Effector memory CD8-positive, alpha-beta T cell (primary cell): ENCODE measurements around the gene EPHB1.

Experiments used
- ATAC-seq: fragments of 150-1000 bp; cut with Tn5 transposase; replicated peaks from 2 replicates; pipeline ENCODE4 v1.10.0; 2021; ENCODE audit warnings: mild to moderate bottlenecking, moderate library complexity
- DNase-seq, 3 experiments: peaks; one replicate each; pipeline ENCODE4 v3.0.0; 2021
- H3K27ac Mint-ChIP-seq, 2 donors: one replicate each; pipeline ENCODE4 v1.8.0; 2022; ENCODE audit warnings: mild to moderate bottlenecking in 2 of 2, mixed read lengths in 2 of 2, moderate library complexity in 2 of 2
- H3K27me3 Mint-ChIP-seq, 2 donors: one replicate each; pipeline ENCODE4 v1.8.0; 2022; ENCODE audit warnings: mixed read lengths in 2 of 2
- H3K36me3 Mint-ChIP-seq: one replicate; pipeline ENCODE4 v1.8.0; 2022; ENCODE audit warnings: mild to moderate bottlenecking, moderate library complexity, mixed read lengths; ENCODE audit not compliant: insufficient read depth
- H3K4me1 Mint-ChIP-seq, 2 donors: one replicate each; pipeline ENCODE4 v1.8.0; 2022; ENCODE audit warnings: low read depth in 2 of 2, mixed read lengths in 2 of 2
- H3K4me3 Mint-ChIP-seq, 2 donors: one replicate each; pipeline ENCODE4 v1.8.0; 2022; ENCODE audit warnings: mild to moderate bottlenecking in 2 of 2, mixed read lengths in 2 of 2, moderate library complexity in 2 of 2
- H3K9me3 Mint-ChIP-seq, 2 donors: one replicate each; pipeline ENCODE4 v1.8.0; 2022; ENCODE audit warnings: mixed read lengths in 2 of 2

EPHB1 gene

GRCh38 chr3:135142530-135142929 lies 347.5 kb downstream of the EPHB1 start:
- H3K4me3 Mint-ChIP-seq: no peak overlapping the region
- DNase-seq (no peak), ATAC-seq (no peak)
- no peaks in the 10 kb centered on the region for H3K36me3 Mint-ChIP-seq
- no peaks in the 10 kb centered on the region for H3K27me3 Mint-ChIP-seq
- no peaks in the 10 kb centered on the region for H3K4me1 Mint-ChIP-seq
- H3K27ac Mint-ChIP-seq: no peak overlapping the region
- H3K9me3 Mint-ChIP-seq: peaks cover 3 to 14% of the 10 kb centered on the region in 2 donors

DNA sequence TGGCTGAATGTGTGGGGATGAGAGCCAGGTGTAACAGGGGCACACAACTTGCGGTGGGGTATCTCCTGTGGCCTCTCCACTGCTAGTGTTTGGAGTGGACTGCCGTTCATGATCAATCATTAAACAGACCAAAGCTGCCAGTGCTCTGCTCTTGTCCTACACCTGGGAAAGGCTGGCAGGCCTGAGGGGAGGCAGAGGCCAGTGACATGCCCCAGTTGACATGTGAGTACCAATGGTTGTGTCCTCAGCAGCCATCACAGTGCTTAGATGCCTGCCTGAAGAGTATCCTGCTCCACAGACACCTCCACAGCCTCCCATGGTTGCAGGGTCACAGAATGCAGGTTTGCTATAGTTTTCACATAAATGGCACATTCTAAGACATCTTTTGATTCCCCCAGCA lies 348.4 kb downstream of the EPHB1 start:
- DNase-seq: no peak
- Mint-ChIP-seq H3K4me3 (no peak overlapping the region), H3K27me3 (no peaks in the 10 kb centered on the region), H3K9me3 (peaks cover 3 to 14% of the 10 kb centered on the region in 2 donors), H3K4me1 (no peaks in the 10 kb centered on the region), H3K36me3 (no peaks in the 10 kb centered on the region), H3K27ac (no peak overlapping the region)
- no peak for ATAC-seq

DNA sequence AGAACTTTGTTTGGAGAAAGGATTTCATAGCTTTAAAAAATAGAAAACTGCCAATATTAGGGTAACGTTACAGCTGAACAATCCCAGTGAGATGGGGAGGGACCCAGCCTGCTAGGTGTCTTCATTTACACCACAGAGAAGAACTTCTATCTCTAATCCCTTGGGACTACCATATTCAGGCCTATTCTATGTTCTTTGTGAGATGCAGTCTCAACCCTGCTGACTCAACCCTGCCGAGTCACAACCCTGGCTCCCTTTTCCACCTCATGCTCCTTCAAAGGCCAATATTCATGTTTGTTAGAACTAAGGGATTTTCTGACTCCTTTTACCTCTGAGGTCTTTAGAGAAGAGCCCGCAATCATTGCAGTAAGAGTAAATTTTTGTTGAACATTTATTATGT lies 350.5 kb downstream of the EPHB1 start:
- no peaks in the 10 kb centered on the region for H3K27me3 Mint-ChIP-seq
- DNase-seq: no peak
- ATAC-seq: no peak
- no peaks in the 10 kb centered on the region for H3K4me1 Mint-ChIP-seq
- H3K27ac Mint-ChIP-seq: no peak overlapping the region
- H3K4me3 Mint-ChIP-seq: no peak overlapping the region
- peaks cover 3 to 14% of the 10 kb centered on the region in 2 donors for H3K9me3 Mint-ChIP-seq
- no peaks in the 10 kb centered on the region for H3K36me3 Mint-ChIP-seq

DNA sequence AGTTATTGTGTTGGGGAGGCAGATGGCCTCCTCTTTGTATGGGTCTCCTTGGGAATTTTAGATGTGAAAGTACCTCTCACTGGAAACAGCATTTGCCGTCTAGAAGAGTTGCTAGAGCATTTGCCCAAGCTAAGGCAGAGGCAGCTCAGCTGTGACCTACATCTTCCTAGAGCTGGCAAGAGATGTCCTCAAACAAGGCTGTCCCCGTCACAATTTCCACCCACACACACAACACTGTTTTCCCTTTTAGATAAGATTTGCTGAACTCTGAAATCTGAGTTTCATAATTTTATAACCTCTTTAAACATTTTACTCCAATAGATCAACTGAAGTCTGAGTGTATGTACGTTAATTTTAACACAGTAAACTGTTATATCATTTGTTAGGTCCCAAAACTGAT lies 352.6 kb downstream of the EPHB1 start:
- peaks cover 5 to 17% of the 10 kb centered on the region in 2 donors for H3K9me3 Mint-ChIP-seq
- H3K4me1 Mint-ChIP-seq: no peaks in the 10 kb centered on the region

GRCh38 chr3:135148398-135149020 lies 353.4 kb downstream of the EPHB1 start:
- Mint-ChIP-seq H3K4me1 (no peaks in the 10 kb centered on the region), H3K4me3 (no peak overlapping the region), H3K27ac (no peak overlapping the region), H3K9me3 (peaks cover 4 to 15% of the 10 kb centered on the region in 2 donors), H3K36me3 (no peaks in the 10 kb centered on the region), H3K27me3 (no peaks in the 10 kb centered on the region)
- no peak for DNase-seq
- ATAC-seq: no peak

More for the DNA sequence above, 352.6 kb downstream of the EPHB1 start:
- DNase-seq: no peak
- H3K27ac Mint-ChIP-seq: no peak overlapping the region
- H3K36me3 Mint-ChIP-seq: no peaks in the 10 kb centered on the region
- no peak overlapping the region for H3K4me3 Mint-ChIP-seq
- ATAC-seq: no peak
- no peaks in the 10 kb centered on the region for H3K27me3 Mint-ChIP-seq

DNA sequence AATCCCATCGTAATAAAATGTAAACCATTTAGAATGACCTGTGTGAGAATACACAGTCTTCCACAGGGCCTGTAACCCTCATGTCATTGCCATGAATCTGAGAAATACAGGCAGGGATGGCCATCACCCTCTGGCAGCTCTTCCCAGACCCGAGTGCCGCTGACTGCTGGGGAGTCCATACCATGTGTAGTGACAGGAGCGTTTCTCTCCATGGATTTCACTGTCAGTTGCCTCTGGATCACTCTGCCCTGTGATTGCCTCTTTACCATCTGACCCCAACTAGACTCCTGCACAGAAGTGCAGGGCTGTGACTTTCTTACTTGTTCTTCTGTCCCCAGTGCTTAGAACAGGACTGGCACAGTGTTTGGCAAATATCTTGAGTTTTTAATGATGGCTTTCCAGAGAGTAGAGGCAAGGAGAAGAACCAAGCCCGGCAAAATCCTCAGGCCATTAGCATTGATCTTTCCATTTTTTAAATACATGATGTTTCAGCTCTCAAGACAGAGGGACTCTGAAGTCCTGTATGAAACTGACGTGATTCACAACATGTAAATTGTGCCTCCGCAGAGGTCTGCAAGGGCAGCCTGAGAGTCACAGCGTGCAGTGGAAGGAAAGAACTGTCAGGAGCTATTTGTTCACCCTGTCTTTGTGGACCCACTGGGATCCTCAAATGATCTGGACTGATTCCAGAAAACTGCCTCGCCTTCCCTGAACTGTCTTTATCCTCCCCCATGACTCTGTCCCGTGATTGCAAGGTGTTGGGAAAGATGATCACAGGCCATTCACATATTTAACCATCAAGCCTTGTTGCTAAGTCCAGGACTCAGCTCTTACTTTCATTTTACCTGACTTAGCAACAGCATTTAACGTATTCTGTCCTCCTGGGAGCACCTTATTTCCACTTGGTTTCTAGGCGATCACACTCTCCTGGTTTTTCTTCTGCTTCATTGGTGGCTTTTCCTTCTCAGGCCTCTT lies 354.9 kb downstream of the EPHB1 start:
- Mint-ChIP-seq H3K27ac (no peak overlapping the region), H3K4me3 (no peak overlapping the region), H3K27me3 (no peaks in the 10 kb centered on the region), H3K9me3 (peaks cover 10 to 21% of the 10 kb centered on the region in 2 donors), H3K4me1 (no peaks in the 10 kb centered on the region), H3K36me3 (no peaks in the 10 kb centered on the region)
- ATAC-seq (no peak), DNase-seq (no peak)

- Mint-ChIP-seq H3K4me3 (no peak overlapping the region), H3K27ac (no peak overlapping the region), H3K36me3 (no peaks in the 10 kb centered on the region), H3K27me3 (no peaks in the 10 kb centered on the region), H3K9me3 (peaks cover 13 to 21% of the 10 kb centered on the region in 2 donors), H3K4me1 (no peaks in the 10 kb centered on the region)
- DNase-seq (no peak), ATAC-seq (no peak)
These were observed 359.1 kb downstream of the EPHB1 start for GRCh38 chr3:135154186-135154585.

DNA sequence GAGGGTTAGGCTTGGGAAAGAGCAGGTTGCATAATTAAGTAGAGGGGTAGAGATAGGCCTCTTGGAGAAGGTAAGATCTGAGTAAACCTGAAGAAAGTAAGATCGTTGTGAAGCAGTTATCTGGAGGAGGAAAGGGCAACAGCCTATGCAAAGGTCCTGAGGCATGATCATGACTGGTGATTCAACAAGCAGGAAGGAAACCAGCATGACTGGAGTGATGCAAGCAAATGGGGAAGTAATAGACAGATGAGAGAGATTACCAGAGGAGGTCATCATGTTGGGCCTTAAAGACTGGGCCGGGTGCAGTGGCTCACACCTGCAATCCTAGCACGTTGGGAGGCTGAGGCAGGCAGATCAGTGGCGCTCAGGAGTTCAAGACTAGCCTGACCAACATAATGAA lies 360.2 kb downstream of the EPHB1 start:
- Mint-ChIP-seq H3K36me3 (no peaks in the 10 kb centered on the region), H3K4me1 (no peaks in the 10 kb centered on the region), H3K9me3 (peaks cover 16 to 27% of the 10 kb centered on the region in 2 donors), H3K27me3 (peaks cover 0 to under 1% of the 10 kb centered on the region in 2 donors), H3K4me3 (no peak overlapping the region), H3K27ac (no peak overlapping the region)
- DNase-seq (no peak), ATAC-seq (no peak)

GRCh38 chr3:135155791-135156190 lies 360.7 kb downstream of the EPHB1 start:
- no peak for ATAC-seq
- H3K4me1 Mint-ChIP-seq: no peaks in the 10 kb centered on the region
- DNase-seq: no peak
- no peak overlapping the region for H3K4me3 Mint-ChIP-seq
- peaks cover 20 to 33% of the 10 kb centered on the region in 2 donors for H3K9me3 Mint-ChIP-seq
- no peak overlapping the region for H3K27ac Mint-ChIP-seq
- H3K36me3 Mint-ChIP-seq: no peaks in the 10 kb centered on the region
- peaks cover 0 to 7% of the 10 kb centered on the region in 2 donors for H3K27me3 Mint-ChIP-seq

- no peak for ATAC-seq
- no peak overlapping the region for H3K27ac Mint-ChIP-seq
- no peak overlapping the region for H3K4me3 Mint-ChIP-seq
- H3K36me3 Mint-ChIP-seq: no peaks in the 10 kb centered on the region
- DNase-seq: no peak
- no peaks in the 10 kb centered on the region for H3K4me1 Mint-ChIP-seq
- peaks cover 0 to 13% of the 10 kb centered on the region in 2 donors for H3K27me3 Mint-ChIP-seq
- H3K9me3 Mint-ChIP-seq: peaks cover 19 to 38% of the 10 kb centered on the region in 2 donors
These were observed 362.1 kb downstream of the EPHB1 start for GRCh38 chr3:135157045-135157740.

- Mint-ChIP-seq H3K27me3 (peaks cover 0 to 13% of the 10 kb centered on the region in 2 donors), H3K4me3 (no peak overlapping the region), H3K36me3 (no peaks in the 10 kb centered on the region), H3K27ac (no peak overlapping the region), H3K9me3 (peaks cover 16 to 33% of the 10 kb centered on the region in 2 donors), H3K4me1 (no peaks in the 10 kb centered on the region)
- no peak for ATAC-seq
- no peak for DNase-seq
These were observed 363.5 kb downstream of the EPHB1 start for GRCh38 chr3:135158520-135158919.

- no peaks in the 10 kb centered on the region for H3K36me3 Mint-ChIP-seq
- DNase-seq: no peak
- H3K9me3 Mint-ChIP-seq: peaks cover 11 to 27% of the 10 kb centered on the region in 2 donors
- peaks cover 0 to 13% of the 10 kb centered on the region in 2 donors for H3K27me3 Mint-ChIP-seq
- ATAC-seq: no peak
- H3K27ac Mint-ChIP-seq: no peak overlapping the region
- no peaks in the 10 kb centered on the region for H3K4me1 Mint-ChIP-seq
- no peak overlapping the region for H3K4me3 Mint-ChIP-seq
These were observed 364.7 kb downstream of the EPHB1 start for GRCh38 chr3:135159681-135160247.

DNA sequence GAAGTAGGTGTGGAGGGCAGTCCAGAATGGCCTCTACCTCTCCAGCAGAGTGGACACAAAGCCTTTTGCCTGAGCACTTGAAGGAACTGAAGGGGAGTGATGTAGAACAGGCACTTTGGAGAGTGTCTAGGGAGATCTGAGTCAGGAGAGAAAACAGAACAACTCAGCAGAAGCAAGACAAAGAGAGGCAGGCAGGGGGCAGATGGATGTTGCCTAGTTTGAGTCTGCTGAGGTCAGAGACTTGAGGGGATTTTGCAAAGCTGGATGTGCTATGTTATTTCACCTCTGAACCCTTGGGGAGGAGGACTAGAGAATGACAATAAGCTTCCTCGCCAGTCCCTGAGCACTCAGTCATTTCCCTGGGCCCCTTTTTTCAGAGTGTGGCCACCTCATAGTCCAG lies 366.4 kb downstream of the EPHB1 start:
- no peak overlapping the region for H3K4me3 Mint-ChIP-seq
- ATAC-seq (no peak), DNase-seq (no peak)
- no peaks in the 10 kb centered on the region for H3K36me3 Mint-ChIP-seq
- H3K9me3 Mint-ChIP-seq: peaks cover 7 to 21% of the 10 kb centered on the region in 2 donors
- peaks cover 0 to 13% of the 10 kb centered on the region in 2 donors for H3K27me3 Mint-ChIP-seq
- no peak overlapping the region for H3K27ac Mint-ChIP-seq
- no peaks in the 10 kb centered on the region for H3K4me1 Mint-ChIP-seq
